ENCODE measurements around the gene NIPBL.
"Not testable (repeated sequence)": the region's sequence is repeated elsewhere in the genome, so short reads cannot be mapped to it uniquely, and the experiment has no call there.

DNA sequence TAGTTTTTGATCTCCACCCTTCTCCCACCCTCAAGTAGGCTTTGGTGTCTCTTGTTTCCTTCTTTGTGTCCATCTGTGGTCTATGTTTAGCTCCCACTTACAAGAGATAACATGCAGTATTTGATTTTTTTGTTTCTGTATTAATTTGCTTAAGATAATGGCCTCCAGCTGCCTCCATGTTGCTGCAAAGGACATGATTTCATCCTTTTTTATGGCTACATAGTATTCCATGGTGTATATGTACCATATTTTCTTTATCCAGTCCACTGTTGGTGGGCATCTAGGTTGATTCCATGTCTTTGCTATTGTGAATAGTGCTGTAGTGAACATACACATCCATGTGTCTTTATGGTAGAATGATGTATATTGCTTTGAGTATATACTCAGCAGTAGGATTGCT lies 24.5 kb downstream of the NIPBL start:
- TF ChIP-seq ZNF274 (IDR thresholded peaks at IDR 0.05; ENCODE audit: insufficient read depth, insufficient read length); RBBP5 (conservative IDR thresholded peaks at IDR 0.05); PRDM15 (CRISPR knock-in tag; IDR thresholded peaks at IDR 0.05); SMAD1 (IDR thresholded peaks at IDR 0.05; ENCODE audit: low read depth, partially characterized antibody); REST (IDR thresholded peaks at IDR 0.05; ENCODE audit: low read depth, low read length): not testable (repeated sequence)
- TF ChIP-seq, protein P1, sequence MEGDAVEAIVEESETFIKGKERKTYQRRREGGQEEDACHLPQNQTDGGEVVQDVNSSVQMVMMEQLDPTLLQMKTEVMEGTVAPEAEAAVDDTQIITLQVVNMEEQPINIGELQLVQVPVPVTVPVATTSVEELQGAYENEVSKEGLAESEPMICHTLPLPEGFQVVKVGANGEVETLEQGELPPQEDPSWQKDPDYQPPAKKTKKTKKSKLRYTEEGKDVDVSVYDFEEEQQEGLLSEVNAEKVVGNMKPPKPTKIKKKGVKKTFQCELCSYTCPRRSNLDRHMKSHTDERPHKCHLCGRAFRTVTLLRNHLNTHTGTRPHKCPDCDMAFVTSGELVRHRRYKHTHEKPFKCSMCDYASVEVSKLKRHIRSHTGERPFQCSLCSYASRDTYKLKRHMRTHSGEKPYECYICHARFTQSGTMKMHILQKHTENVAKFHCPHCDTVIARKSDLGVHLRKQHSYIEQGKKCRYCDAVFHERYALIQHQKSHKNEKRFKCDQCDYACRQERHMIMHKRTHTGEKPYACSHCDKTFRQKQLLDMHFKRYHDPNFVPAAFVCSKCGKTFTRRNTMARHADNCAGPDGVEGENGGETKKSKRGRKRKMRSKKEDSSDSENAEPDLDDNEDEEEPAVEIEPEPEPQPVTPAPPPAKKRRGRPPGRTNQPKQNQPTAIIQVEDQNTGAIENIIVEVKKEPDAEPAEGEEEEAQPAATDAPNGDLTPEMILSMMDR (IDR thresholded peaks at IDR 0.05 in 2 of 3, conservative IDR thresholded peaks at IDR 0.05 in 1 of 3; ENCODE audit: control insufficient read depth in 2 of 3, extremely low read depth in 1 of 3, insufficient read depth in 1 of 3, low read depth in 3 of 3, low read length in 3 of 3), result not testable (repeated sequence)
